Mammary microvascular endothelial cell (primary cell): Measurements from ENCODE around the gene DZIP1L. TPM values are rescaled to one million over a fixed set of nuclear protein-coding genes. Genes with fewer than 3 reads are reported as not detected.

Experiments
- total RNA-seq: library from RNA; depleted of rRNA; stranded (reverse); fragments of >200 nt; gene quantifications from 2 replicates; pipeline ENCODE4 v1.2.3, GENCODE V29; 2015

Gene DZIP1L, protein sequence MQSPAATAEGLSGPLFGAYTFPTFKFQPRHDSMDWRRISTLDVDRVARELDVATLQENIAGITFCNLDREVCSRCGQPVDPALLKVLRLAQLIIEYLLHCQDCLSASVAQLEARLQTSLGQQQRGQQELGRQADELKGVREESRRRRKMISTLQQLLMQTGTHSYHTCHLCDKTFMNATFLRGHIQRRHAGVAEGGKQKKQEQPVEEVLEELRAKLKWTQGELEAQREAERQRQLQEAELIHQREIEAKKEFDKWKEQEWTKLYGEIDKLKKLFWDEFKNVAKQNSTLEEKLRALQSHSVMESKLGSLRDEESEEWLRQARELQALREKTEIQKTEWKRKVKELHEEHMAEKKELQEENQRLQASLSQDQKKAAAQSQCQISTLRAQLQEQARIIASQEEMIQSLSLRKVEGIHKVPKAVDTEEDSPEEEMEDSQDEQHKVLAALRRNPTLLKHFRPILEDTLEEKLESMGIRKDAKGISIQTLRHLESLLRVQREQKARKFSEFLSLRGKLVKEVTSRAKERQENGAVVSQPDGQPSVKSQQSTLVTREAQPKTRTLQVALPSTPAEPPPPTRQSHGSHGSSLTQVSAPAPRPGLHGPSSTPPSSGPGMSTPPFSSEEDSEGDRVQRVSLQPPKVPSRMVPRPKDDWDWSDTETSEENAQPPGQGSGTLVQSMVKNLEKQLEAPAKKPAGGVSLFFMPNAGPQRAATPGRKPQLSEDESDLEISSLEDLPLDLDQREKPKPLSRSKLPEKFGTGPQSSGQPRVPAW
- total RNA-seq, result 4.9 and 7.0 TPM in 2 replicates

GRCh38 chr3:138114988-138115971 lies at the start of gene DZIP1L:
TSS of gene DZIP1L (minus strand) at chr3:138115608. CDS start at chr3:138103971, 11,637 bp downstream.

DNA sequence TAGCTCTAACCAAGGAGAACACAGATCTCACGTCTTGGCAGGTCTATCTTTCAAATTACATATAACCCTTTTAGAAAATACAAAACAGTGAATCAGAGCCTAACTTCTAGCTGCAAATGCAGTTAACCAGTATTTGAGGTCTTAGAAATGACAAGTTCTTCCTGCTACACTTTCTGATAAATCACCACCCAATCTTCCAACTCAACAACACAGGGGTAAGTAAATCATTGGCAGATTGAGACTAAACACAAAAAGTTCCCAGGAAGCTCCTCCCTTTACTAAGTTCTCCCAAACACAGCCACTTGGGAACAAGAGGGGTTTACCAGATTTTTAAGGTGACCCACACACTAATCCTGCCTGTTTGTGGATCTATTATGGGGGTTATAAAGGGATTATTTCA lies 16.8 kb upstream of the DZIP1L start, which contains the start of gene A4GNT:
Gene A4GNT (minus strand): TSS at position 152 of the 400 bp plus-strand sequence. CDS start 1,134 bp downstream, outside the sequence.

Other genes starting within 250 kb of the DZIP1L start
- not detected in 2 replicates for gene CLDN18, start 105.4 kb downstream of the DZIP1L start, total RNA-seq
- not detected in 2 replicates for gene A4GNT, start 16.8 kb upstream of the DZIP1L start, total RNA-seq
- 17.5 and 18.4 TPM in 2 replicates for gene DBR1, start 59.3 kb upstream of the DZIP1L start, total RNA-seq
- gene ARMC8, start 71.7 kb upstream of the DZIP1L start, total RNA-seq, result 31.3 and 33.5 TPM in 2 replicates
- 0.07 TPM in 1 of 2 replicates, not detected in the other for gene NME9, start 214.2 kb upstream of the DZIP1L start, total RNA-seq
- 3.5 and 4.7 TPM in 2 replicates for gene MRAS, start 233.0 kb upstream of the DZIP1L start, total RNA-seq